ENCODE results near the gene OR6X1.

OR6X1 gene

GRCh38 chr11:123797114-123797513 lies 42.8 kb upstream of the OR6X1 start:
- no peak for TF ChIP-seq CTCF (IDR thresholded peaks at IDR 0.05; ENCODE audit: low read depth, low read length)
- H3K4me3 ChIP-seq (ENCODE audit: low read depth, low read length): no peak overlapping the region

GRCh38 chr11:123796226-123796625 lies 41.9 kb upstream of the OR6X1 start:
- no peak overlapping the region for H3K4me3 ChIP-seq (ENCODE audit: low read depth, low read length)
- TF ChIP-seq CTCF (IDR thresholded peaks at IDR 0.05; ENCODE audit: low read depth, low read length): no peak

GRCh38 chr11:123783536-123783935 lies 29.2 kb upstream of the OR6X1 start:
- no peak overlapping the region for H3K4me3 ChIP-seq (ENCODE audit: low read depth, low read length)
- no peak for TF ChIP-seq CTCF (IDR thresholded peaks at IDR 0.05; ENCODE audit: low read depth, low read length)

GRCh38 chr11:123778511-123778910 lies 24.2 kb upstream of the OR6X1 start:
- TF ChIP-seq CTCF (IDR thresholded peaks at IDR 0.05; ENCODE audit: low read depth, low read length): no peak
- no peak overlapping the region for H3K4me3 ChIP-seq (ENCODE audit: low read depth, low read length)

GRCh38 chr11:123775715-123776549 lies 21.6 kb upstream of the OR6X1 start:
- no peak overlapping the region for H3K4me3 ChIP-seq (ENCODE audit: low read depth, low read length)
- TF ChIP-seq CTCF (IDR thresholded peaks at IDR 0.05; ENCODE audit: low read depth, low read length): no peak

GRCh38 chr11:123775289-123775688 lies 21.0 kb upstream of the OR6X1 start:
- TF ChIP-seq CTCF (IDR thresholded peaks at IDR 0.05; ENCODE audit: low read depth, low read length): no peak
- H3K4me3 ChIP-seq (ENCODE audit: low read depth, low read length): no peak overlapping the region

GRCh38 chr11:123773959-123774358 lies 19.6 kb upstream of the OR6X1 start:
- no peak overlapping the region for H3K4me3 ChIP-seq (ENCODE audit: low read depth, low read length)
- TF ChIP-seq CTCF (IDR thresholded peaks at IDR 0.05; ENCODE audit: low read depth, low read length): no peak

Data from WI38 (cell line).